Neutrophil (primary cell): Measurements from ENCODE around the gene NRSN2.

Source experiments
- H3K27ac ChIP-seq: fragments of 200-600 bp; sonication (generic); 2 replicates; pipeline ENCODE4 v1.5.1; 2016; ENCODE audit warnings: mild to moderate bottlenecking, moderate library complexity
- H3K27me3 ChIP-seq: fragments of 200-600 bp; sonication (generic); 2 replicates; pipeline ENCODE4 v1.6.0; 2016; ENCODE audit warnings: mild to moderate bottlenecking
- H3K36me3 ChIP-seq: fragments of 200-600 bp; sonication (generic); 2 replicates; pipeline ENCODE4 v1.5.1; 2017
- H3K4me1 ChIP-seq, 2 experiments: fragments of 200-600 bp in 1 of 2; sonication (generic) in 1 of 2; 1 replicate in 1 of 2; 2 replicates in 1 of 2; pipeline versions ENCODE4 v1.5.1 to v1.6.1; 2013 to 2016; ENCODE audit warnings: low read depth in 1 of 2, low read length in 1 of 2, mild to moderate bottlenecking in 1 of 2, moderate library complexity in 1 of 2; ENCODE audit not compliant: control insufficient read depth in 1 of 2, insufficient read depth in 1 of 2
- H3K4me3 ChIP-seq, 2 experiments: fragments of 200-600 bp in 1 of 2; sonication (generic) in 1 of 2; 1 replicate in 1 of 2; 2 replicates in 1 of 2; pipeline ENCODE4 v1.5.1; 2013 to 2016; ENCODE audit warnings: low read depth in 1 of 2, low read length in 1 of 2, mild to moderate bottlenecking in 1 of 2, moderate library complexity in 1 of 2
- H3K9me3 ChIP-seq: fragments of 200-600 bp; sonication (generic); 2 replicates; pipeline ENCODE4 v1.5.1; 2016
- TF ChIP-seq, protein P1 (sequence below): fragments of 200-600 bp; sonication (generic); IDR thresholded peaks from 2 replicates; pipeline ENCODE4 v1.5.1; 2016; ENCODE audit warnings: antibody characterized with exemption

NRSN2 gene

DNA sequence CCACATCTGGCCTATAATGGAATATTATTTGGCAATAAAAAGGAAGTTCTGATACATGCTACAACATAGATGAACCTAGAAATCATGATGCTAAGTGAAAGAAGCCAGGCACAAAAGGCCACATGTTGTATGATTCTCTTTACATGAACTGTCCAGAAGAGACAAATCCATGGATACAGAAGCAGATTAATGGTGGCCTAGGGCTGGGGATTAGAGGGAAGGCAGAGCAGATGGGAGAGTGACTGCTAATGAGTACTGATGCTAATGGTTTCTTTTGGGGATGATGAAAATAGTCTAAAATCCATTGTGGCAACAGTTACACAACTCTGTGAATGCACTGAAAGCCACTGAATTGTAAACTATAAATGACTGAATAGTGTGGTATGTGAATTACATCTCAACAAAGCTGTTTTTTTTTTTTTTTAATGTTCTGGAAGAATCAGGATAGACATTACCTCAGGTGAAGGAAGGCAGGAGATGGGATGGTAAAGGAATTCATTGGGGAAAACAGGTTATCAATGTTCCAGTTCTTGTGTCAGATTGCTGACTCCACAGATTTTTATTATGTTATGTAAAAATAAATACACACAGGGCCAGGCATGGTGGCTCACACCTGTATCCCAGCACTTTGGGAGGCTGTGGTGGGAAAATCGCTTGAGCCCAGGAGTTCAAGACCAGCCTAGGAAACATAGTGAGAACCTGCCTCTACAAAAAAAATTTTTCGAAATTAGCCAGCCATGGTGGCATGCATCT lies 30.4 kb upstream of the NRSN2 start:
- TF ChIP-seq, protein P1, sequence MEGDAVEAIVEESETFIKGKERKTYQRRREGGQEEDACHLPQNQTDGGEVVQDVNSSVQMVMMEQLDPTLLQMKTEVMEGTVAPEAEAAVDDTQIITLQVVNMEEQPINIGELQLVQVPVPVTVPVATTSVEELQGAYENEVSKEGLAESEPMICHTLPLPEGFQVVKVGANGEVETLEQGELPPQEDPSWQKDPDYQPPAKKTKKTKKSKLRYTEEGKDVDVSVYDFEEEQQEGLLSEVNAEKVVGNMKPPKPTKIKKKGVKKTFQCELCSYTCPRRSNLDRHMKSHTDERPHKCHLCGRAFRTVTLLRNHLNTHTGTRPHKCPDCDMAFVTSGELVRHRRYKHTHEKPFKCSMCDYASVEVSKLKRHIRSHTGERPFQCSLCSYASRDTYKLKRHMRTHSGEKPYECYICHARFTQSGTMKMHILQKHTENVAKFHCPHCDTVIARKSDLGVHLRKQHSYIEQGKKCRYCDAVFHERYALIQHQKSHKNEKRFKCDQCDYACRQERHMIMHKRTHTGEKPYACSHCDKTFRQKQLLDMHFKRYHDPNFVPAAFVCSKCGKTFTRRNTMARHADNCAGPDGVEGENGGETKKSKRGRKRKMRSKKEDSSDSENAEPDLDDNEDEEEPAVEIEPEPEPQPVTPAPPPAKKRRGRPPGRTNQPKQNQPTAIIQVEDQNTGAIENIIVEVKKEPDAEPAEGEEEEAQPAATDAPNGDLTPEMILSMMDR, result no peak
- H3K27me3 ChIP-seq, result peaks cover 9% of the 10 kb centered on the region
- no peaks in the 10 kb centered on the region for H3K36me3 ChIP-seq
- peaks cover 0 to 6% of the 10 kb centered on the region in 2 experiments for H3K4me1 ChIP-seq
- no peak overlapping the region for H3K4me3 ChIP-seq
- H3K9me3 ChIP-seq, result no peaks in the 10 kb centered on the region
- H3K27ac ChIP-seq, result no peak overlapping the region

DNA sequence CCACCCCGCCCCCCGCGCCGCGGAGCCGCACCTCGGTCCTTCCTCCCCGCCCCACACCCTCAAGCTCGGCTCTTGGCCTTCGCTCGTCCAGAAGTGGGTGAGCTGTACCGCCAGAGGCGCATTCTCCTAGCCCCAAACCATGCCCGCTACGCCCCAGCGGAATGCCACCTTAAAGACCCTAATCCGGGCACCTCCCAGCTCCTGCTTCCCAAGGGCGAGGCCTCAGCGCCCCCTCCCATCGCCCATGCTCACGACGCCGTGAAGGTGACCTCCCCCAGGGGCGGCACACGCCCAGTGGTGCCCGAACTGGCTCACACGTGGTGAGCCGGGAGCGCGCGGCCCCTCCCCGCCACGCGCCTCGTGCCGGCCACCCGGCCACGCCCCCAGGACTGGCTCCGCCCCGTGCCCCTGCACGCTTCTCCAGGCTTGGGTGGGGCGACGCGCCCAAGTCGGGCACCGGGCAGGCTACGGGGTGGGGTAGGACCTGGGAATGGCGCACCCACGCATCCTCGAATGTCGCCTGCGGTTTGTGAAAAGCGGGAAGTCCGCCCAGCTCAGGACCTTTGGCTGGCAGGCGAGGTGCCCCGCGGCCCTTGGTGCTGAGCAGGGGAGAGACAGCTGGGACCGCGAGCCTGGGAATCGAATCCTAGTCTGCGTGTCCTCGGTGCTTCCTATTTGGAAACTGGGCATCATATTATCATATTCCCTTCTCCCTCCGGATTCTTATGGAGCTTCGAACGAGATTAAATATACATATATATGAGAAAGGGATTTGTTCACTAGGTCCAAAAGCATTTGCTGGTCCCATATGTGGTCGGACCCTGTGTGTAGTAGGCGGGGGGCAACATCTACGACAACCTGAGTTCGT lies 22.5 kb upstream of the NRSN2 start:
- Histone ChIP-seq H3K9me3 (no peaks in the 10 kb centered on the region), H3K4me3 (peak overlapping the region; percentile 83 to 91), H3K27me3 (peaks cover 65% of the 10 kb centered on the region), H3K36me3 (no peaks in the 10 kb centered on the region), H3K27ac (peak overlapping the region; percentile 74), H3K4me1 (peaks cover 26 to 30% of the 10 kb centered on the region in 2 experiments)
- TF ChIP-seq, protein P1, result no peak

DNA sequence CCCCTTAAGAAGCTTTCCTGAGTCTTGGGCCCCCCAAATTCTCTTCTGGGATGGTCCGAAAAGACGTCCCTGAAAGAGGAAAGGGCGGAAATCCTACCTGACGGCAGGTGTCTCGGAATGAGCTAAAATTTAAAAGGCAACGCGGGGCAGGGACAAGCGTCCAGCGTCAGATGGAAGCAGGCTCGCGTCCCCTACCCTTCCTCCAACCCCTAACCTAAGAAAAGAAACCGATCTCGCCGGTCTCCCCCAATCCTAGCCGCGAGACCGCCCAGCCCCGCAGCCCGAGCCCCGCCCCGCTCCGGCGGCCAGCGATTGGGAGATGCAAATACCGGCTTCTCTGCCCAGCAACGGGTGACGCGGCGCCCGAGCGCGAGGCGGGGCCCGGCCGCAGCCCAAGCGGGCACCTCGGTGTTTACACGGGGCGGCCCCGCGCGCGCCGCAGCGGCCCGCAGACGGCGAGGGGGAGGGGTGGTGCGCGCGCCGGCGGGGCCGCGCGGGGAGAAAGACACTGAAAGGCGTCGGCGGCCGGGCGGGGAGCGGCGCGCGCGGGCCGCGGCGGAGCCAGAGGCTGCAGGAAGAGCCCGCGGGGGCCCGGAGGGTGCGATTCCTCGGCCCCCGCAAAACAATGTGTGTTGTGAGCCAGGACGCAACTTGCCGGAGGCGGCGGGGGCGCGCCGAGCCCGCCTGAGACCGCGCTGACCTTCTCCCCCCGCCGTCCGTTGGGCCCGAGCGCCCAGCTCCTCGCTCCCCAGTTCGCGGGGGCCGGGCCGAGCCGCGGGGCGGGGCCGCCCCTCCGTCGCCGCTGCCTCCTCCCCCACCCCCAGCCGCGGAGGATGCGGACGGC lies 21.6 kb upstream of the NRSN2 start, which contains the start of gene SOX12:
TSS of gene SOX12 (plus strand) at position 508 of the 844 bp plus-strand sequence. CDS start 373 bp downstream, outside the sequence.
- Histone ChIP-seq H3K36me3 (no peaks in the 10 kb centered on the region), H3K9me3 (no peaks in the 10 kb centered on the region), H3K4me3 (peak within 1 kb of the TSS; percentile 83 to 91), H3K27me3 (peaks cover 65% of the 10 kb centered on the region), H3K4me1 (peaks cover 27 to 33% of the 10 kb centered on the region in 2 experiments), H3K27ac (peak within 1 kb of the TSS; percentile 74)
- TF ChIP-seq, protein P1, result no peak

DNA sequence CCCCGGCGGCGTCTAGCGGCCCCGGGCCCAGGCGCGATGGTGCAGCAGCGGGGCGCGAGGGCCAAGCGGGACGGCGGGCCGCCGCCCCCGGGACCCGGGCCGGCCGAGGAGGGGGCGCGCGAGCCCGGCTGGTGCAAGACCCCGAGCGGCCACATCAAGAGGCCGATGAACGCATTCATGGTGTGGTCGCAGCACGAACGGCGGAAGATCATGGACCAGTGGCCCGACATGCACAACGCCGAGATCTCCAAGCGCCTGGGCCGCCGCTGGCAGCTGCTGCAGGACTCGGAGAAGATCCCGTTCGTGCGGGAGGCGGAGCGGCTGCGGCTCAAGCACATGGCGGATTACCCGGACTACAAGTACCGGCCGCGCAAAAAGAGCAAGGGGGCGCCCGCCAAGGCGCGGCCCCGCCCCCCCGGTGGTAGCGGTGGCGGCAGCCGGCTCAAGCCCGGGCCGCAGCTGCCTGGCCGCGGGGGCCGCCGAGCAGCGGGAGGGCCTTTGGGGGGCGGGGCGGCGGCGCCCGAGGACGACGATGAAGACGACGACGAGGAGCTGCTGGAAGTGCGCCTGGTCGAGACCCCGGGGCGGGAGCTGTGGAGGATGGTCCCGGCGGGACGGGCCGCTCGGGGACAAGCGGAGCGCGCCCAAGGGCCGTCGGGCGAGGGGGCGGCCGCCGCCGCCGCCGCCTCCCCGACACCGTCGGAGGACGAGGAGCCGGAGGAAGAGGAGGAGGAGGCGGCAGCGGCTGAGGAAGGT lies 20.8 kb upstream of the NRSN2 start:
- peaks cover 31 to 36% of the 10 kb centered on the region in 2 experiments for H3K4me1 ChIP-seq
- H3K4me3 ChIP-seq, result peak overlapping the region; percentile 83 to 91
- H3K27me3 ChIP-seq, result peaks cover 60% of the 10 kb centered on the region
- H3K27ac ChIP-seq, result peak overlapping the region; percentile 74
- no peaks in the 10 kb centered on the region for H3K9me3 ChIP-seq
- TF ChIP-seq, protein P1, result no peak
- H3K36me3 ChIP-seq, result no peaks in the 10 kb centered on the region
